CD14-positive monocyte (primary cell): ENCODE measurements around the gene NDUFC2. TPM values are rescaled to one million over a fixed set of nuclear protein-coding genes. Genes with fewer than 3 reads are reported as not detected.

Experiments used
- DNase-seq, 3 donors: peaks; one replicate each; pipeline ENCODE4 v3.0.0-alpha.2; 2011 to 2022
- H2AFZ ChIP-seq: 2 replicates; pipeline ENCODE4 v1.6.0; 2012; ENCODE audit warnings: mild to moderate bottlenecking, low read depth, low read length, inconsistent platforms; ENCODE audit not compliant: insufficient read depth, poor library complexity, severe bottlenecking
- H3K27ac ChIP-seq, 2 donors: 1 replicate in 1 of 2; 2 replicates in 1 of 2; pipeline ENCODE4 v1.5.1; 2012 to 2013; ENCODE audit warnings: low read length in 2 of 2, control low read depth in 1 of 2, inconsistent platforms in 1 of 2, low read depth in 1 of 2, mild to moderate bottlenecking in 1 of 2
- H3K27me3 ChIP-seq, 2 donors: one replicate each; pipeline versions ENCODE4 v1.6.0 to v1.6.1; 2011 to 2013; ENCODE audit warnings: low read length in 2 of 2; ENCODE audit not compliant: control insufficient read depth in 2 of 2, insufficient read depth in 2 of 2
- H3K36me3 ChIP-seq, 2 donors: replicated peaks in 1 of 2; 1 replicate in 1 of 2; 2 replicates in 1 of 2; pipeline versions ENCODE4 v1.5.1 to v1.6.1; 2012 to 2013; ENCODE audit warnings: low read length in 2 of 2, control low read depth in 1 of 2, inconsistent platforms in 1 of 2, mild to moderate bottlenecking in 1 of 2; ENCODE audit not compliant: insufficient read depth in 2 of 2, control insufficient read depth in 1 of 2
- H3K4me1 ChIP-seq, 2 donors: 1 replicate in 1 of 2; 2 replicates in 1 of 2; pipeline versions ENCODE4 v1.5.1 to v1.6.1; 2012 to 2013; ENCODE audit warnings: low read length in 2 of 2, control low read depth in 1 of 2, inconsistent platforms in 1 of 2, mild to moderate bottlenecking in 1 of 2, moderate library complexity in 1 of 2; ENCODE audit not compliant: insufficient read depth in 2 of 2, control insufficient read depth in 1 of 2
- H3K4me2 ChIP-seq: replicated peaks from 2 replicates; pipeline ENCODE3; 2012; ENCODE audit warnings: low read length, moderate library complexity, mild to moderate bottlenecking; ENCODE audit not compliant: poor library complexity, severe bottlenecking; ENCODE audit errors: extremely low read depth
- H3K4me3 ChIP-seq, 3 experiments: fragments of 200-600 bp in 1 of 3; sonication (generic) in 1 of 3; replicated peaks in 1 of 3; 1 replicate in 2 of 3; 2 replicates in 1 of 3; pipeline ENCODE4 v1.5.1; 2011 to 2013; ENCODE audit warnings: low read length in 3 of 3, mild to moderate bottlenecking in 3 of 3, control low read depth in 2 of 3, low read depth in 2 of 3, inconsistent platforms in 1 of 3, moderate library complexity in 1 of 3
- H3K79me2 ChIP-seq: 2 replicates; pipeline ENCODE4 v1.6.0; 2012; ENCODE audit warnings: mild to moderate bottlenecking, control low read depth, inconsistent platforms, low read length, moderate library complexity; ENCODE audit not compliant: insufficient read depth
- H3K9ac ChIP-seq: 2 replicates; pipeline ENCODE4 v1.6.0; 2017; ENCODE audit warnings: low read length, mild to moderate bottlenecking; ENCODE audit not compliant: insufficient read depth, poor library complexity, severe bottlenecking
- H3K9me3 ChIP-seq, 2 donors: replicated peaks in 1 of 2; 1 replicate in 1 of 2; 2 replicates in 1 of 2; pipeline versions ENCODE4 v1.5.1 to v1.6.1; 2012 to 2013; ENCODE audit warnings: low read length in 2 of 2, control low read depth in 1 of 2; ENCODE audit not compliant: control insufficient read depth in 1 of 2, insufficient read depth in 1 of 2
- H4K20me1 ChIP-seq: 2 replicates; pipeline ENCODE4 v1.6.0; 2012; ENCODE audit warnings: mild to moderate bottlenecking, low read length, control low read depth, moderate library complexity; ENCODE audit not compliant: insufficient read depth
- H3K27ac Mint-ChIP-seq, 7 donors: one replicate each; pipeline ENCODE4 v1.8.0; 2020; ENCODE audit warnings: mild to moderate bottlenecking in 7 of 7, mixed read lengths in 7 of 7, moderate library complexity in 6 of 7, inconsistent platforms in 2 of 7
- H3K27me3 Mint-ChIP-seq, 3 donors: one replicate each; pipeline ENCODE4 v1.8.0; 2021 to 2022; ENCODE audit warnings: low read depth in 3 of 3, mild to moderate bottlenecking in 3 of 3, mixed read lengths in 3 of 3, moderate library complexity in 3 of 3, inconsistent platforms in 1 of 3
- H3K36me3 Mint-ChIP-seq, 2 donors: one replicate each; pipeline ENCODE4 v1.8.0; 2020; ENCODE audit warnings: mixed read lengths in 2 of 2, inconsistent platforms in 1 of 2, mild to moderate bottlenecking in 1 of 2
- H3K4me1 Mint-ChIP-seq: one replicate; pipeline ENCODE4 v1.8.0; 2020; ENCODE audit warnings: mild to moderate bottlenecking, mixed read lengths
- H3K4me3 Mint-ChIP-seq, 2 donors: one replicate each; pipeline ENCODE4 v1.8.0; 2020; ENCODE audit warnings: mild to moderate bottlenecking in 2 of 2, mixed read lengths in 2 of 2, moderate library complexity in 1 of 2
- H3K9me3 Mint-ChIP-seq, 7 donors: one replicate each; pipeline ENCODE4 v1.8.0; 2020 to 2022; ENCODE audit warnings: mixed read lengths in 7 of 7, mild to moderate bottlenecking in 6 of 7, moderate library complexity in 6 of 7, inconsistent platforms in 2 of 7
- CTCF ChIP-seq: fragments of 200-600 bp; IDR thresholded peaks from one replicate; pipeline ENCODE4 v1.8.0; 2022; ENCODE audit warnings: antibody characterized with exemption, mild to moderate bottlenecking
- WGBS: methylation state at CpG from one replicate; pipeline ENCODE4 v1.1.5; 2013; ENCODE audit warnings: missing lambda C conversion rate; ENCODE audit not compliant: insufficient coverage; 5-methylcytosine and 5-hydroxymethylcytosine counted together
- intact Hi-C, 2 donors: fragments of 100-400 bp; cut with micrococcal nuclease; formaldehyde crosslinking; loops; one replicate each; pipeline versions ENCODE4 v1.15.0 to v1.15.1; 2023
- polyA plus RNA-seq, 3 donors: library from polyadenylated mRNA; depleted of rRNA in 1 of 3; unstranded in 2 of 3; stranded (reverse) in 1 of 3; fragments of 300-500 nt in 2 of 3; fragments of >200 nt in 1 of 3; fragmentation: Illumina TruSeq in 2 of 3; gene quantifications; 1 replicate in 2 of 3; 2 replicates in 1 of 3; pipeline ENCODE4 v1.2.3, GENCODE V29; 2012 to 2021

NDUFC2 gene
- polyA plus RNA-seq, 3 donors: 47.7 to 219 (median 209) TPM

GRCh38 chr11:78039391-78039918 lies 40.2 kb downstream of the NDUFC2 start:
- H3K27me3 Mint-ChIP-seq: peaks cover 0 to 1% (median 0%) of the 10 kb centered on the region in 3 donors
- H3K36me3 Mint-ChIP-seq: no peaks in the 10 kb centered on the region
- no peaks in the 10 kb centered on the region for H3K9me3 Mint-ChIP-seq
- H3K4me3 Mint-ChIP-seq: peak overlapping the region in 1 of 2 donors; percentile 94
- Histone ChIP-seq H3K4me1 (peaks cover 10 to 12% of the 10 kb centered on the region in 2 donors), H3K9me3 (no peaks in the 10 kb centered on the region), H3K27ac (peak overlapping the region in 1 of 2 donors; percentile 34), H3K9ac (peak overlapping the region; percentile 40), H3K4me2 (peak overlapping the region; percentile 51), H3K36me3 (no peaks in the 10 kb centered on the region), H2AFZ (peak overlapping the region; percentile 74), H3K27me3 (no peaks in the 10 kb centered on the region), H4K20me1 (no peaks in the 10 kb centered on the region), H3K4me3 (peak overlapping the region in 1 of 3 experiments; percentile 59), H3K79me2 (no peaks in the 10 kb centered on the region)
- intact Hi-C loops: no loop called here
- peak overlapping the region in 3 of 7 donors; percentile 52 to 86 (median 71) for H3K27ac Mint-ChIP-seq
- 100% methylated on average over 1 of the region's 4 CpGs for WGBS
- peaks cover 11% of the 10 kb centered on the region for H3K4me1 Mint-ChIP-seq
- no peak for TF ChIP-seq CTCF
- no peak for DNase-seq

GRCh38 chr11:78038697-78039313 lies 40.9 kb downstream of the NDUFC2 start:
- H3K4me3 Mint-ChIP-seq: no peak overlapping the region
- H3K9ac ChIP-seq: no peak overlapping the region
- H3K4me3 ChIP-seq: no peak overlapping the region
- WGBS: 98% methylated on average over 5 of the region's 8 CpGs
- H3K4me1 ChIP-seq: peaks cover 10 to 12% of the 10 kb centered on the region in 2 donors
- no peak overlapping the region for H3K27ac ChIP-seq
- no peaks in the 10 kb centered on the region for H3K9me3 Mint-ChIP-seq
- no peaks in the 10 kb centered on the region for H3K36me3 ChIP-seq
- intact Hi-C loops: no loop called here
- DNase-seq: no peak
- no peaks in the 10 kb centered on the region for H3K79me2 ChIP-seq
- no peaks in the 10 kb centered on the region for H3K27me3 Mint-ChIP-seq
- H3K4me2 ChIP-seq: no peak overlapping the region
- no peaks in the 10 kb centered on the region for H4K20me1 ChIP-seq
- H3K36me3 Mint-ChIP-seq: no peaks in the 10 kb centered on the region
- peaks cover 11% of the 10 kb centered on the region for H3K4me1 Mint-ChIP-seq
- H3K27me3 ChIP-seq: no peaks in the 10 kb centered on the region
- no peak overlapping the region for H3K27ac Mint-ChIP-seq
- no peak overlapping the region for H2AFZ ChIP-seq
- H3K9me3 ChIP-seq: no peaks in the 10 kb centered on the region
- TF ChIP-seq CTCF: no peak
